Upper lobe of right lung (tissue), 1 donor: ENCODE results near the gene PLXNA2. TPM values are rescaled to one million over a fixed set of nuclear protein-coding genes. Genes with fewer than 3 reads are reported as not detected.

Source experiments
- ATAC-seq: fragments of 200-7000 bp; cut with Tn5 transposase; one replicate; pipeline ENCODE4 v1.9.1; 2020; ENCODE audit warnings: mild to moderate bottlenecking, moderate library complexity
- DNase-seq: peaks from one replicate; pipeline ENCODE4 v3.0.0-alpha.2; 2020
- H3K27ac ChIP-seq: fragments of 200-600 bp; one replicate; pipeline ENCODE4 v1.8.0; 2022
- H3K27me3 ChIP-seq: fragments of 200-600 bp; one replicate; pipeline ENCODE4 v1.8.0; 2022; ENCODE audit warnings: mild to moderate bottlenecking
- H3K36me3 ChIP-seq: fragments of 200-600 bp; one replicate; pipeline ENCODE4 v1.8.0; 2022
- H3K4me1 ChIP-seq: fragments of 200-600 bp; one replicate; pipeline ENCODE4 v1.8.0; 2022
- H3K4me3 ChIP-seq: fragments of 200-600 bp; one replicate; pipeline ENCODE4 v1.8.0; 2022; ENCODE audit warnings: mild to moderate bottlenecking
- H3K9me3 ChIP-seq: fragments of 200-600 bp; one replicate; pipeline ENCODE4 v1.8.0; 2022
- CTCF ChIP-seq: fragments of 200-600 bp; IDR thresholded peaks from one replicate; pipeline ENCODE4 v1.8.0; 2022; ENCODE audit warnings: antibody characterized with exemption
- intact Hi-C: fragments of 100-400 bp; cut with DNase I; formaldehyde crosslinking; loops from one replicate; pipeline ENCODE4 v1.11.0; 2022
- total RNA-seq: library from RNA; stranded (reverse); fragmentation: NEBNext Ultra II Directional; extraction: Animal tissue kit (Norgen Biotek cat#: 25700); gene quantifications from one replicate; pipeline ENCODE4 v1.2.1, GENCODE V29; 2021
- donor health status: DM: no; HTN: yes; CAD: no; lungs with severe emphysema.

PLXNA2 gene
- total RNA-seq, 1 donor from 2014 or later, result 98.5 TPM

- Histone ChIP-seq H3K27me3 (no peaks in the 10 kb centered on the region), H3K27ac (no peak overlapping the region), H3K36me3 (peaks cover 4% of the 10 kb centered on the region), H3K9me3 (no peaks in the 10 kb centered on the region), H3K4me1 (peaks cover 30% of the 10 kb centered on the region), H3K4me3 (no peak overlapping the region)
- ATAC-seq, result no peak
- no peak for TF ChIP-seq CTCF
- no peak for DNase-seq
- intact Hi-C loops, result no loop called here
These were observed 70.0 kb downstream of the PLXNA2 start for GRCh38 chr1:208174200-208174599.

GRCh38 chr1:208173749-208174148, 70.4 kb downstream of the PLXNA2 start:
- no peaks in the 10 kb centered on the region for H3K9me3 ChIP-seq
- no peak overlapping the region for H3K4me3 ChIP-seq
- no peak for ATAC-seq
- peaks cover 25% of the 10 kb centered on the region for H3K4me1 ChIP-seq
- intact Hi-C loops, result no loop called here
- peaks cover 4% of the 10 kb centered on the region for H3K36me3 ChIP-seq
- no peak for DNase-seq
- no peak for TF ChIP-seq CTCF
- H3K27ac ChIP-seq, result no peak overlapping the region
- no peaks in the 10 kb centered on the region for H3K27me3 ChIP-seq

- DNase-seq, result no peak
- TF ChIP-seq CTCF, result no peak
- Histone ChIP-seq H3K27me3 (no peaks in the 10 kb centered on the region), H3K9me3 (no peaks in the 10 kb centered on the region), H3K4me1 (peaks cover 18% of the 10 kb centered on the region), H3K4me3 (no peak overlapping the region), H3K36me3 (peaks cover 4% of the 10 kb centered on the region), H3K27ac (peak overlapping the region; percentile 30)
- ATAC-seq, result no peak
- intact Hi-C loops, result no loop called here
These were observed 71.6 kb downstream of the PLXNA2 start for GRCh38 chr1:208172423-208173145.

- DNase-seq, result no peak
- H3K4me3 ChIP-seq, result no peak overlapping the region
- no peak for TF ChIP-seq CTCF
- H3K36me3 ChIP-seq, result peaks cover 4% of the 10 kb centered on the region
- H3K4me1 ChIP-seq, result peaks cover 16% of the 10 kb centered on the region
- intact Hi-C loops, result no loop called here
- H3K9me3 ChIP-seq, result no peaks in the 10 kb centered on the region
- no peak for ATAC-seq
- no peak overlapping the region for H3K27ac ChIP-seq
- H3K27me3 ChIP-seq, result no peaks in the 10 kb centered on the region
These were observed 72.4 kb downstream of the PLXNA2 start for GRCh38 chr1:208171616-208172422.

- no peak for TF ChIP-seq CTCF
- ATAC-seq (no peak), DNase-seq (peak; percentile 73)
- Histone ChIP-seq H3K27me3 (no peaks in the 10 kb centered on the region), H3K4me1 (peaks cover 13% of the 10 kb centered on the region), H3K9me3 (no peaks in the 10 kb centered on the region), H3K27ac (no peak overlapping the region), H3K4me3 (no peak overlapping the region), H3K36me3 (peaks cover 4% of the 10 kb centered on the region)
- intact Hi-C loops, result no loop called here
These were observed 73.9 kb downstream of the PLXNA2 start for GRCh38 chr1:208170252-208170651.
